A172 (cell line): ENCODE measurements around the gene ATMIN. TPM values are rescaled to one million over a fixed set of nuclear protein-coding genes. Genes with fewer than 3 reads are reported as not detected.
A peak's percentile ranks its signal among the peaks of the same experiment; 100 is the strongest.

Experiments used
- DNase-seq: peaks from one replicate; pipeline ENCODE4 v3.0.0-alpha.2; 2015; ENCODE audit warnings: low spot score
- total RNA-seq: library from RNA; depleted of rRNA; stranded (reverse); fragments of >200 nt; shearing (Covaris generic); gene quantifications from 2 replicates; pipeline ENCODE4 v1.2.3, GENCODE V29; 2014

The ATMIN gene
- total RNA-seq, 1 experiment from 2014 or later: 62.1 TPM

GRCh38 chr16:81005610-81006161, 30.0 kb upstream of the ATMIN start:
- DNase-seq: no peak

GRCh38 chr16:81006211-81006812, 29.3 kb upstream of the ATMIN start:
- peak; percentile 41 for DNase-seq

- peak; percentile 96 for DNase-seq
Observed at GRCh38 chr16:81006813-81007695, 28.6 kb upstream of the ATMIN start, which contains the start of the genes CENPN and CMC2. Gene CENPN, plus strand, starts transcription at chr16:81007214. Its CDS starts 4,726 bp downstream, at chr16:81011940. Gene CMC2, minus strand, starts transcription at chr16:81006885. Its CDS starts 9,491 bp downstream, at chr16:80997394.

- no peak for DNase-seq
Observed at GRCh38 chr16:81008505-81008789, 27.2 kb upstream of the ATMIN start.

- DNase-seq: no peak
Observed at GRCh38 chr16:81012974-81013373, 22.7 kb upstream of the ATMIN start.

GRCh38 chr16:81014672-81015071, 21.0 kb upstream of the ATMIN start:
- DNase-seq: no peak

GRCh38 chr16:81018496-81018895, 17.1 kb upstream of the ATMIN start:
- DNase-seq: no peak

- no peak for DNase-seq
Observed at GRCh38 chr16:81026429-81026828, 9.2 kb upstream of the ATMIN start.

- DNase-seq: no peak
Observed at GRCh38 chr16:81029930-81030604, 5.6 kb upstream of the ATMIN start.

- DNase-seq: peak; percentile 11
Observed at GRCh38 chr16:81035975-81036750, 521 bp downstream of the ATMIN start.

- peak; percentile 9 for DNase-seq
Observed at GRCh38 chr16:81036751-81037350, 1.2 kb downstream of the ATMIN start.

- DNase-seq: no peak
Observed at GRCh38 chr16:81040131-81040530, 4.5 kb downstream of the ATMIN start.

- no peak for DNase-seq
Observed at GRCh38 chr16:81040842-81041241, 5.2 kb downstream of the ATMIN start.

GRCh38 chr16:81041696-81042095, 6.1 kb downstream of the ATMIN start:
- DNase-seq: no peak

- DNase-seq: no peak
Observed at GRCh38 chr16:81042821-81043220, 7.2 kb downstream of the ATMIN start.

- DNase-seq: no peak
Observed at GRCh38 chr16:81053761-81054160, 18.1 kb downstream of the ATMIN start.

- DNase-seq: no peak
Observed at GRCh38 chr16:81060576-81061306, 25.1 kb downstream of the ATMIN start.

- no peak for DNase-seq
Observed at GRCh38 chr16:81061307-81061640, 25.6 kb downstream of the ATMIN start.

GRCh38 chr16:81061871-81062608, 26.4 kb downstream of the ATMIN start:
- DNase-seq: no peak

- no peak for DNase-seq
Observed at GRCh38 chr16:81066681-81067080, 31.0 kb downstream of the ATMIN start.
